ENCODE measurements around the gene TNFAIP2.

GRCh38 chr14:103110681-103111231 is 12.5 kb upstream of the TNFAIP2 start:
- TF ChIP-seq CTCF (conservative IDR thresholded peaks at IDR 0.05; ENCODE audit: low read depth, low read length): no peak
- no peak for TF ChIP-seq EZH2 (IDR thresholded peaks at IDR 0.05; ENCODE audit: low read length, unreplicated experiment)
- TF ChIP-seq EZH2phosphoT487 (IDR thresholded peaks at IDR 0.05; ENCODE audit: borderline replicate concordance, low read length): no peak

Data from PC-3 (cell line).